ENCODE measurements around the gene MINDY2.

Gene MINDY2

GRCh38 chr15:58886921-58887320 lies 115.8 kb downstream of the MINDY2 start:
- no peaks in the 10 kb centered on the region for H3K4me1 ChIP-seq (ENCODE audit: insufficient read depth, low read length)
- H3K27me3 ChIP-seq (ENCODE audit: insufficient read depth, low read length, poor library complexity) = no peaks in the 10 kb centered on the region
- TF ChIP-seq, protein P1, sequence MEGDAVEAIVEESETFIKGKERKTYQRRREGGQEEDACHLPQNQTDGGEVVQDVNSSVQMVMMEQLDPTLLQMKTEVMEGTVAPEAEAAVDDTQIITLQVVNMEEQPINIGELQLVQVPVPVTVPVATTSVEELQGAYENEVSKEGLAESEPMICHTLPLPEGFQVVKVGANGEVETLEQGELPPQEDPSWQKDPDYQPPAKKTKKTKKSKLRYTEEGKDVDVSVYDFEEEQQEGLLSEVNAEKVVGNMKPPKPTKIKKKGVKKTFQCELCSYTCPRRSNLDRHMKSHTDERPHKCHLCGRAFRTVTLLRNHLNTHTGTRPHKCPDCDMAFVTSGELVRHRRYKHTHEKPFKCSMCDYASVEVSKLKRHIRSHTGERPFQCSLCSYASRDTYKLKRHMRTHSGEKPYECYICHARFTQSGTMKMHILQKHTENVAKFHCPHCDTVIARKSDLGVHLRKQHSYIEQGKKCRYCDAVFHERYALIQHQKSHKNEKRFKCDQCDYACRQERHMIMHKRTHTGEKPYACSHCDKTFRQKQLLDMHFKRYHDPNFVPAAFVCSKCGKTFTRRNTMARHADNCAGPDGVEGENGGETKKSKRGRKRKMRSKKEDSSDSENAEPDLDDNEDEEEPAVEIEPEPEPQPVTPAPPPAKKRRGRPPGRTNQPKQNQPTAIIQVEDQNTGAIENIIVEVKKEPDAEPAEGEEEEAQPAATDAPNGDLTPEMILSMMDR (IDR thresholded peaks at IDR 0.05; ENCODE audit: borderline replicate concordance, extremely low read depth, low read length, poor library complexity, severe bottlenecking) = no peak
- TF ChIP-seq EZH2 (IDR thresholded peaks at IDR 0.05; ENCODE audit: borderline replicate concordance, low read depth, low read length, severe bottlenecking) = no peak
- ATAC-seq (ENCODE audit: insufficient read depth, low read depth) (no peak), DNase-seq (no peak)
- no peaks in the 10 kb centered on the region for H3K79me2 ChIP-seq (ENCODE audit: insufficient read depth, low read length)
- peaks cover 95% of the 10 kb centered on the region for H3K36me3 ChIP-seq (ENCODE audit: insufficient read depth, low read length)
- H4K20me1 ChIP-seq (ENCODE audit: insufficient read depth, low read length) = no peaks in the 10 kb centered on the region; the same call in 1 of the 2 replicates
- H3K4me2 ChIP-seq (ENCODE audit: insufficient read depth, low read length) = no peak overlapping the region
- H3K27ac ChIP-seq (ENCODE audit: low read length) = no peak overlapping the region
- H2AFZ ChIP-seq (ENCODE audit: low read depth, low read length) = no peak overlapping the region
- H3K9ac ChIP-seq (ENCODE audit: low read depth, low read length) = no peak overlapping the region
- H3K4me3 ChIP-seq (ENCODE audit: low read depth in 1 of 2, low read length in 2 of 2) = no peak overlapping the region
- no peaks in the 10 kb centered on the region for H3K9me3 ChIP-seq (ENCODE audit: insufficient read depth, low read length, severe bottlenecking)

DNA sequence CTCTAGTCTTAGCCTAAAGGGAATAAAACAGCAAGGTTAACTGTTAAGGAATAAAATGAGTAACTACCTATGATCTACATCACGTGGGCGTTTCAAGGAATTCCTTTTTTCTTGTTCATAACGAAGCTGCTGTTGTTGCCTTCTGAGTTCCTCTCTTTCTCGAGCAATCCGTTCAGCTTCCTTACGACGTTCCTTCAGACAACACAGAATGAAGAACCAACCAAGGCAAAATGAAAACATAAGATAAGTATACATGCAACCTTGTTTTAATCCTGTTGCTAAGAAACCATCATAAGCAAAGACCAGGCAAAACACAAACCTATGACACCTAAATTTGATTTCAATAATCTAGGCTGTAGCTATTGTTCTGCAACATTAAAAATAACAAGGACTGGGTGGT lies 118.3 kb downstream of the MINDY2 start:
- Histone ChIP-seq H3K4me2 (ENCODE audit: insufficient read depth, low read length) (no peak overlapping the region), H3K4me3 (ENCODE audit: low read depth in 1 of 2, low read length in 2 of 2) (no peak overlapping the region), H3K9me3 (ENCODE audit: insufficient read depth, low read length, severe bottlenecking) (no peaks in the 10 kb centered on the region), H3K27ac (ENCODE audit: low read length) (no peak overlapping the region), H3K36me3 (ENCODE audit: insufficient read depth, low read length) (peaks cover 96% of the 10 kb centered on the region), H3K4me1 (ENCODE audit: insufficient read depth, low read length) (no peaks in the 10 kb centered on the region), H2AFZ (ENCODE audit: low read depth, low read length) (no peak overlapping the region), H3K9ac (ENCODE audit: low read depth, low read length) (no peak overlapping the region), H3K27me3 (ENCODE audit: insufficient read depth, low read length, poor library complexity) (no peaks in the 10 kb centered on the region), H4K20me1 (ENCODE audit: insufficient read depth, low read length) (no peaks in the 10 kb centered on the region; the same call in 1 of the 2 replicates), H3K79me2 (ENCODE audit: insufficient read depth, low read length) (no peaks in the 10 kb centered on the region)
- ATAC-seq (ENCODE audit: insufficient read depth, low read depth) (no peak), DNase-seq (no peak)
- no peak for TF ChIP-seq EZH2 (IDR thresholded peaks at IDR 0.05; ENCODE audit: borderline replicate concordance, low read depth, low read length, severe bottlenecking)
- TF ChIP-seq, protein P1 (IDR thresholded peaks at IDR 0.05; ENCODE audit: borderline replicate concordance, extremely low read depth, low read length, poor library complexity, severe bottlenecking) = no peak

DNA sequence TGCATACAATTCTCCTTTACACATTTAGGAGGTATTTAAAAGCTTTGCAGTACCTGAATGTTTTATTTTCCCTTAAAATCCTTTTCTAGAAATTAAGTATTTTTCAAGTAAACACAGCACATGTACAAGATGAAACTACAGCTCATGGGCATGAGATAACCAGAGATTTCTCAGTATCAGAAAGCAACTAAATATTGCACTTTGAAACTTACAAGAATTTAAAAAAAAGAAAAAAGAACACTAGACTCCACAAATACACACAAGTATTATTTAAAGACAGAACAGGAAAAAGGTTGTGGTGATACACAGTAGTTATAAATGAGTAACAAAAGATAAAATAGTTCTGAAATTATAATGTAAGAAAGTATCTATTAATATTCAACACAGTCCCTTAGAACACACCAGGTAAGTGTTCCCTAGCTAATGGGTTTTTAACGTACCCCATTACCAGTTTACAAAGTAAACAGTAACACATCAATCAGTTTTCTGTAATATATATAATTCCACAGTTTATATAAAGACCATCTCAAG lies 127.1 kb downstream of the MINDY2 start:
- no peaks in the 10 kb centered on the region for H3K4me1 ChIP-seq (ENCODE audit: insufficient read depth, low read length)
- no peak overlapping the region for H3K4me2 ChIP-seq (ENCODE audit: insufficient read depth, low read length)
- no peak for TF ChIP-seq EZH2 (IDR thresholded peaks at IDR 0.05; ENCODE audit: borderline replicate concordance, low read depth, low read length, severe bottlenecking)
- TF ChIP-seq, protein P1 (IDR thresholded peaks at IDR 0.05; ENCODE audit: borderline replicate concordance, extremely low read depth, low read length, poor library complexity, severe bottlenecking) = no peak
- ATAC-seq (ENCODE audit: insufficient read depth, low read depth) (no peak), DNase-seq (no peak)
- H3K9ac ChIP-seq (ENCODE audit: low read depth, low read length) = no peak overlapping the region
- peaks cover 23% of the 10 kb centered on the region for H3K79me2 ChIP-seq (ENCODE audit: insufficient read depth, low read length)
- peaks cover 84% of the 10 kb centered on the region for H3K36me3 ChIP-seq (ENCODE audit: insufficient read depth, low read length)
- H3K27me3 ChIP-seq (ENCODE audit: insufficient read depth, low read length, poor library complexity) = no peaks in the 10 kb centered on the region
- no peak overlapping the region for H3K4me3 ChIP-seq (ENCODE audit: low read depth in 1 of 2, low read length in 2 of 2)
- no peak overlapping the region for H2AFZ ChIP-seq (ENCODE audit: low read depth, low read length)
- no peaks in the 10 kb centered on the region for H3K9me3 ChIP-seq (ENCODE audit: insufficient read depth, low read length, severe bottlenecking)
- H4K20me1 ChIP-seq (ENCODE audit: insufficient read depth, low read length) = no peaks in the 10 kb centered on the region
- no peak overlapping the region for H3K27ac ChIP-seq (ENCODE audit: low read length)
